Measurements from ENCODE around the gene CD6.

DNA sequence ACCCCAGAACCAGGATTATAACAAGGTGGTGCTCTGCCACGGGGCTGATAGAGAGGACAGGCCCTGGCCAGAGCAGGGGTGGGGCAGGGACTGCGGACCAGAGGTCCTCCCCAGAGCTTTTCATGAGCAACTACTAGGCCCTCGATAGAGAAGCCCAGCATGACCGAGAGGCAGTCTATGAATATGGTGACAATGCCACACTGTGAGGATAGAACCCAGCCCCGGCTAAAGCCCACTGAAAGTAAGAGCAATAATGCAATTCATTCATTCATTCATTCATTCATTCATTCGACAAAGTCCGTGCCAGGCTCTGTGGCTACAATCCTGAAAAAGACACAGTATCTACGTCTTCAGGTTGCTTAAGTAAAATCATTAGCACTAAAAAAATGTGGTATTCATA is 95.2 kb downstream of the CD6 start:
- TF ChIP-seq, protein P1, sequence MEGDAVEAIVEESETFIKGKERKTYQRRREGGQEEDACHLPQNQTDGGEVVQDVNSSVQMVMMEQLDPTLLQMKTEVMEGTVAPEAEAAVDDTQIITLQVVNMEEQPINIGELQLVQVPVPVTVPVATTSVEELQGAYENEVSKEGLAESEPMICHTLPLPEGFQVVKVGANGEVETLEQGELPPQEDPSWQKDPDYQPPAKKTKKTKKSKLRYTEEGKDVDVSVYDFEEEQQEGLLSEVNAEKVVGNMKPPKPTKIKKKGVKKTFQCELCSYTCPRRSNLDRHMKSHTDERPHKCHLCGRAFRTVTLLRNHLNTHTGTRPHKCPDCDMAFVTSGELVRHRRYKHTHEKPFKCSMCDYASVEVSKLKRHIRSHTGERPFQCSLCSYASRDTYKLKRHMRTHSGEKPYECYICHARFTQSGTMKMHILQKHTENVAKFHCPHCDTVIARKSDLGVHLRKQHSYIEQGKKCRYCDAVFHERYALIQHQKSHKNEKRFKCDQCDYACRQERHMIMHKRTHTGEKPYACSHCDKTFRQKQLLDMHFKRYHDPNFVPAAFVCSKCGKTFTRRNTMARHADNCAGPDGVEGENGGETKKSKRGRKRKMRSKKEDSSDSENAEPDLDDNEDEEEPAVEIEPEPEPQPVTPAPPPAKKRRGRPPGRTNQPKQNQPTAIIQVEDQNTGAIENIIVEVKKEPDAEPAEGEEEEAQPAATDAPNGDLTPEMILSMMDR (IDR thresholded peaks at IDR 0.05): no peak
- TF ChIP-seq EZH2phosphoT487 (IDR thresholded peaks at IDR 0.05): no peak
